Anterior cingulate cortex (tissue), 58 donors: ENCODE data around the gene GTF3C1.
"Not testable (repeated sequence)": the region's sequence is repeated elsewhere in the genome, so short reads cannot be mapped to it uniquely, and the experiment has no call there.

ENCODE experiments used
- DNase-seq, 58 donors: peaks; one replicate each; lab custom pipeline; 2025; lab: John Stamatoyannopoulos, UW

The GTF3C1 gene

DNA sequence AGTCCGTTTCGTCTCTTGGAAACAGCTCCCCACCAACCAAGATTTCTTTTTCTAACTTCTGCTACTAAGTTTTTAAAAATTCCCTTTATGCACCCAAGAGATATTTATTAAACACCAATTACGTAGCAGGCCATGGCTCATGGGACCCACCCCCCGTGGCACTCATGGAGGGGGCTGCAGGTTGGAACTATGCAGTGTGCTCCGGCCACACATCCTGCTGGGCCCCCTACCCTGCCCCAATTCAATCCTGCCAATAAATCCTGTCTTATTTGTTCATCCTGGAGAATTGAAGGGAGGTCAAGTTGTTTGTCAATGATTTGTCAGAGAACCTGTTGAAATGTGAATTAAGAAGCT is 99.5 kb downstream of the GTF3C1 start:
- DNase-seq, result no peak

GRCh38 chr16:27449434-27450195 is 100.1 kb downstream of the GTF3C1 start:
- no peak for DNase-seq

- no peak for DNase-seq
Observed at GRCh38 chr16:27448532-27449433, 100.9 kb downstream of the GTF3C1 start.

- no peak for DNase-seq
Observed at GRCh38 chr16:27447301-27447700, 102.4 kb downstream of the GTF3C1 start.

GRCh38 chr16:27446721-27447120 is 103.0 kb downstream of the GTF3C1 start:
- DNase-seq, result no peak

DNA sequence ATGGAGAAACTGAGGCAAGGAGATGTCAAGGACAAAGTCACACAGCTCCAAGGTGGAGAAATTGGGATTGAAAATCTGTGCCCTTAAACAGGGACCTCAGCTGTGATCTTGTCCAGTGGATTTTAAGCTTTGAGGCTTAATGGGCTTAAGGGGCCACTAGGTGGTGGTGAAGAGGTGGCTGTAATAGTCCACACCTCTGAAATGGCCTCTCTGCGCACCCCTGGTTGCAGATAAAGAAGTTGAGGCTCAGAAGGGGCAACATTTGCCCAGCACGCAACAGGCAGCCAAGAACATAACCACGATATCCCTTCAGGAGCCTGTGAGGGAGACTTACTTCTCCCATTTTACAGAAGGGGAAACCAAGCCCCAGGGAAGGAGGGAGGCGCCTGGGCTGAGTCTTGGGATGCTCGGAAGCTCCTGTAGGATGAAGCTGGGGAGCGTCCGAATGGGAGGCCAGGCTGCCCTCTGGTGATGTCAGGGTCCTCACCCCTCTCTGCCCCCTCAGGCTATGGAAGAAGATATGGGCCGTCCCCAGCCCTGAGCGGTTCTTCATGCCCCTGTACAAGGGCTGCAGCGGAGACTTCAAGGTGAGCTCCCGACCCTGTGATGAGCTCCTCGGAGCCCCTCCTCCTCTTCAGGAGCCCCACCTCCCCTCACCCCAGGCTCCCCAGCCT is 104.1 kb downstream of the GTF3C1 start:
- no peak for DNase-seq

GRCh38 chr16:27444470-27444869 is 105.2 kb downstream of the GTF3C1 start:
- no peak for DNase-seq

DNA sequence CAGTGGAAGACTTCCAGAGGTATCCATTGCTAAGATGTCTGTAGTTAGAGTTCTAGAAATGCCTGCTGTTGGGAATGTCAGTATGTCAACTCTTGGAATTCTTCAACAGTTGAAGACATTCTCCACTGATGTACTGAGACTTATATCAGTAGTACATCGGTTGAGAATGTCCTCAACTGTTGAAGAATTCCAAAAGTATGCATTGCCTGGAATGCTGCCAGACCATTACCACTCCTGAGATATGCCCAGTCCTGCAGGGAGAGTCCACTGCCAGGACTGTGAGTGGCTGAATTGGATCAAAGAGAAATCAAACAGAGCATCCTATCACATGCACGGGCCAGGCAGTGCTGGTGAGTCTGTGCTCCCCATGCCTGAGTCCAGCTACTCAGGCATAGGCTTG is 105.7 kb downstream of the GTF3C1 start:
- no peak for DNase-seq

DNA sequence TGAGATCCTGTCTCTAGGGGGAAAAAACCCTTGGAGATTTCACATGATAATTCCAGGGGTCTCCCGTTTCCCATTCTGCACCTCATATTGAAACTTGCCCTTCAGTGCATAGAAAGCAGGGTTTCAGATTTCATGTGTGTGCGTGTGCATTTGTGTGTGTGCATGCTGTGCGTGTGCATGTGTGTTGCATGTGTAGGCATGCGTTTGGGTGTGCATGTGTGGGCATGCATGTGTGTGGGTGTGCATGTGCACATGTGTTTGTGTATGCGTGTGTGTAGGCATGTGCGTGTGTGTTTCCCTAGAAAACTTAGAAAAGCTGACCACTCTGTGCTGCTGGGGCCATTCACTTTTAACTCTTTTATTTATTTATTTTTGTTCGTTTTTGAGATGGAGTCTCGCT is 107.7 kb downstream of the GTF3C1 start:
- DNase-seq, result no peak

GRCh38 chr16:27441276-27441675 is 108.4 kb downstream of the GTF3C1 start:
- no peak for DNase-seq

DNA sequence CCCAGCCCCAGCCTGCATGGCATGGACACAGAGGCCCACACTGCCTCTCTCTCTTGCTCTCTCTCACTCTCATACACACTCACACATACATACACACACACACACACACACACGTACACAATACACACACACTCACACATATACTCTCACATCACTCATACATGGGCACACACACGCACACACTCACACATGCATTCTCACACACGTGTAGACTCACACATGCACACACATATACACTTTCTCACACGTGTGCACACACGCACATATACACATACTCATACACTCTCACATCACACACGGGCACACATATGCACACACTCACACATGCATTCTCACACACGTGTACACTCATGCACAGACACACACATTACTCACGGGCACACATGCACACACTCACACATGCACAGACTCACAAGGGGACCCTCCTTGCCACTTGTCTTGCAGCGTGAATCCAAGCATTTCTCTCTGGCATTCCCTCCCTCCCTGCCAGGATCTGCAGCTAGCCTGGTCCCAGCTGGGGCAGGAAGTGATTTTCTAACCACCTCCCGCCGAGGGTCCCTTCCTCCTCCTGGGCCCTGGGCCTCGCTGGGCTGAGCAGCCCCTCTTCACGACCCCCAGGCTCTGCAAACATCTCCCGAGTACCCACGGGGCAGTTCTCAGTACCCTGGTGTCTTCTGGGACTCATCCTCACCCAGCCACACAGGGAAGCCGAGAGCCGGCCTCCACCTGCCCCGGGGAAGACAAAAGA is 110.3 kb downstream of the GTF3C1 start:
- DNase-seq, result no peak

DNA sequence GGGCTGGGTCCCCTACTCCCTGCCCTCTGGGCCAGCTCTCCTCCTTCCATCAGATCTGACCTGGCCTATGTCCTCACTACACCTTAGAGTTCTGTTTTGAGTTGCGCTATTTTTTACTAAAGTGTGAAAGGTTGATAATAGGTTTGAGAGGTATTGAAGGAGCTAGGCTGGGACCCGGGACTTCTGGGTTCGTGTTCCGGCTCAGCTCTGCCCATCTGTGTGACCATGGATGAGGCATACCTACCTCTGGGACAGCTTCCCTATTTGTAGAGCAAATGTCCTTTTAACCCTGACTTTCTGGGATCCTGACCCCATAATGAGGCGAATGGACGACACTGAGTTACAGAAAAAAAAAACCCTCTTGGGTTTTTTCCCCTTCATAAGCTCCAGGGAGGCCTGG is 111.8 kb downstream of the GTF3C1 start:
- no peak for DNase-seq

GRCh38 chr16:27436921-27437650 is 112.6 kb downstream of the GTF3C1 start:
- DNase-seq, result no peak

- no peak for DNase-seq
Observed at GRCh38 chr16:27436065-27436464, 113.6 kb downstream of the GTF3C1 start.

DNA sequence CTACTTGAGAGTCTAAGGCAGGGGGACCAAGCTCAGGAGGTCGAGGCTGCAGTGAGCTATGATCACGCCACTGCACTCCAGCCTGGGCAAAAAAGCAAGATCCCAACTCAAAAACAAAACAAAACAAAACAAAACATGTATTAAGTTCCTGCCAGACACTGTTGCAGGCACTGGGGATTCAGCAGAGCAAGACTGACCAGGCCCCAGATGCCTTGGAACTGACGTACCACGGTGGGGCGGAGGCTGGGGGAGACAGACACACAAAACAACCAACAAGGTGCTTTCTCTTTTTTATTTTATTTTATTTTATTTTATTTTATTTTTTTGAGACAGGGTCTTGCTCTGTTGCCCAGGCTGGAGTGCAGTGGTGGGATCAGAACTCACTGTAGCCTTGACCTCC is 114.6 kb downstream of the GTF3C1 start:
- not testable (repeated sequence) for DNase-seq

- DNase-seq, result no peak
Observed at GRCh38 chr16:27434141-27435051, 115.3 kb downstream of the GTF3C1 start.

GRCh38 chr16:27433636-27434035 is 116.1 kb downstream of the GTF3C1 start:
- no peak for DNase-seq

DNA sequence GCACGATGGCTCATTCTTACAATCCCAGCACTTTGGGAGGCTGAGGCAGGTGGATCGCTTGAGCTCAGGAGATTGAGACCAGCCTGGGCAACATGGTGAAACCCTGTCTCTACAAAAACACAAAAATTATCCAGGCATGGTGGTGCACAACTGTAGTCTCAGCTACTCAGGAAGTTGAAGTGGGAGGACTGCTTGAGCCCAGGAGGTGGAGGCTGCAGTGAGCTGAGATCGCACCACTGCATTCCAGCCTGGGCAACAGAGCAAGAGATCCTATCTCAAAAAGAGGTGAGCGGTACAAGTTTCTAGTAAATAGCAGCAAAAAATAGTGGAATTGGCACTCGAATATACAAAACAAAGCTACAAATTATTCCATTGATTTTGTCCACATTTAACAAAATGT is 116.5 kb downstream of the GTF3C1 start:
- not testable (repeated sequence) for DNase-seq

GRCh38 chr16:27432558-27432957 is 117.2 kb downstream of the GTF3C1 start:
- no peak for DNase-seq
